NK-92 (cell line): ENCODE results near the gene B3GNT9.

Experiments
- DNase-seq: peaks from one replicate; lab custom pipeline; 2025; ENCODE audit not compliant: unreplicated experiment; lab: John Stamatoyannopoulos, UW

Gene B3GNT9

DNA sequence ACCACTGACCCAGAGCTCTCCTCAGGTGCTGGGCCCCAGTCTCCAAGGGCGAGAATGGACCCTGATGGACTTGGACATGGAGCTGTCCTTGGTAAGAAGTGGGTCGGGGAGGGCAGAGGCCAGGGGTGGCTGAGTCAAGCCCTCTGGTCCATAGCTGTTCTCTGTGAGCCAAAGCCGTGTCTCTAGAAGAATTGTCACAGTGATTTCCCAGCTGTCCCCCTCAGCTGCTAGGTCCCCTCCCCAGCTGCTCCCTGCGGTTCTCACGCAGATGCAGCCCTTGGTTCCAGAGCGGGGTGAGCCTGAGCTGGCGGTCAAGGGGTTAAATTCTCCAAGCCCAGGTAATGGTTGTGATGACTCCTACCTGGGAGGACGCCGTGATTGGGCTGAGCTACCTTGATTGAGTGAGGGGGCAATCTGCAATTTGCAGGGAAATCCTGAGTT lies 18.2 kb upstream of the B3GNT9 start:
- DNase-seq, result no peak

DNA sequence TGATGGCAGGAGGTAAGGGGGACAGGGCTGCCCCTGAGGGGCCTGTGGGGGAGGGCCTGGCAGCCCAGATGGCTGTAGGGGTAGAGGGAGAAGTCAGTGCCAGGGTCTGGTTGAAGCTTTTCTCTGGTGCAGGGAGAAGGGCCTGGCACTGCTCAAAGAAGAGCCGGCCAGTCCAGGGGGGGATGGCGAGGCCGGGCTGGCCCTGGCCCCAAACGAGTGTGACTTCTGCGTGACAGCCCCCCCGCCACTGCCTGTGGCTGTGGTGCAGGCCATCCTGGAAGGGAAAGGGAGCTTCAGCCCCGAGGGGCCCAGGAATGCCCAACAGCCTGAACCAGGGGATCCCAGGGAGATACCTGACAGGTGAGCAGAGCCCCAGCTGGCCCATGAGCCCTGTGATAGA lies 16.8 kb upstream of the B3GNT9 start:
- no peak for DNase-seq

DNA sequence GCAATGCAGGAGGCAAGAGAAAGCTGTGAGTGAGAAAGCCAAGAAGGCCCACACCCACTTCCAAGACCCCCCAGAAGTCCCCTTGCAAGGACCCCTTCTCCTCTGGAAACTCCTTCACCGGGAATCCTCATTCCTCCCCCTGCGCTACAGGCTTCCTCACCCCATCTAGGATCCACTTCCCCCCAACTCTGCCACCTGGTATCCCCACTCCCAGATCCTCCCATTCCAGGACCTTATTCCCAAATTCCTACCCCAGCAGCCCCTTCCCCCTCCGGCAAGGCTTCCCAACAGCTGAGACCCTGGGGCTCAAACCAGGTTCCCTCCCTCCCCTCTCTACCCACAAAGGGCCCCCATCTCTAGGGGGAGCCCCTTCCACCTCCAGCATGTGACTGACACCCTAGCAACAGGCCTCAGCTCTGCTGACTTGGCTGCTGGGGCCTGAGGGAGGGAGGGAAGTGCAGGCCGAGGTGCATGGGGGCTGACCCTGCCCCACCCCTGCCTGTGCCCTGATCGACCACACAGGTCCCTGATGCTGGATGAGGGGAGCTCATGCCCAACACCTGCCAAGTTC lies 15.9 kb upstream of the B3GNT9 start:
- DNase-seq, result no peak

DNA sequence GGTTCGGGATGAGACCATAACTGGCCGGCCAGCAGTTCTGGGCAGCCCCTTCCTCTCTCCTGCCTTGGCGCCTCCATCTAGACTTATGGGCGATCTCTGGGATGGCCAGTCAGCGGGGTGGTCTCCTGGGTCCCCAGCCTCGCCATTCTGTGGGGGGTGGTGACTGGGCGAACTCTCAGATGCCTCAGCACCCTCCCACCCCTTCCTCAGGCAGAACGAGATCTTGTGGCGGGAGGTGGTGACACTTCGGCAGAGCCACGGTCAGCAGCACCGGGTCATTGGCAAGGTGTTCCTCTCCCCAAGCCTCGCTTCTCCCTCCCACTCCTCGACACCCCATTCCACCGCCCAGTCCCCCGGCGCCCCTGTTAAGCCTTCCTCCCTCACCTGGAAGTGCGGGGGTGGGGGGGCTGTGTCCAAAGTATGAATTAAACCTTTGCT lies 15.3 kb upstream of the B3GNT9 start:
- no peak for DNase-seq

DNA sequence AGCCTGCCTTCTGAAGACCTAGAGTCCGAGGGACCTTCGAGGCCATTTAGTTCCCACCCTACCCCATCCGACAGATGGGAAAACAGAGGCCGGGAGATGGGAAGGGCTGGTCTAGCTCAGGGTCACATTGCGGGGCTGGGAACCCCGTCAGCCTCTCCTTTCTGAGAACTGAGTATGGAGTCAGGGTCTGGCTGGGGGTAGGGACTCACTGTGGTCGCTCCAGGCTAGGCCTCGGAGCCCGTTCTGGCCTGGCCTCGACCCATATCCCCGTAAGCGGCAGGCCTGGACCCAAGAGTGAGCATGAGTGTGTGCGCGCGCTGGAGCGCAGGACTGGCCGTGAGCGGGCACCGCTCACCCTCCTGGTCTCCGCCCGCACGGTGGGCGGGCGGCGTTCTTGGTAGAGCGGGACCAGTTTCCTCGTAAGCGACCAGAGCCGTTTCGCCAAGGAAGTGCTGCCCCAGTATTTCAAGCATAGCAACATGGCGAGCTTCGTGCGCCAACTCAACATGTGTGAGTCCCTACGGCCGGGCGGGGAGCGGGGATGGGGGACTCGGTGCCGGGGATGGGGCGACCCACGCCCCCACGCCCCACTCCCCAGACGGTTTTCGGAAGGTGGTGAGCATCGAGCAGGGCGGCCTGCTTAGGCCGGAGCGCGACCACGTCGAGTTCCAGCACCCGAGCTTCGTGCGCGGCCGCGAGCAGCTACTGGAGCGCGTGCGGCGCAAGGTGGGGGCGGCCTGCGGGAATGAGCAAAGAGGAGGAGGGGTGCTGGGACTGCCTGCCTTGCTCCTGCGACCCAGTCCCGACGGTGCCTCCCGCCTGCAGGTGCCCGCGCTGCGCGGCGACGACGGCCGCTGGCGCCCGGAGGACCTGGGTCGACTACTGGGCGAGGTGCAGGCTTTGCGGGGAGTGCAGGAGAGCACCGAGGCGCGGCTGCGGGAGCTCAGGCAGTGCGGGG lies 14.6 kb upstream of the B3GNT9 start:
- no peak for DNase-seq

DNA sequence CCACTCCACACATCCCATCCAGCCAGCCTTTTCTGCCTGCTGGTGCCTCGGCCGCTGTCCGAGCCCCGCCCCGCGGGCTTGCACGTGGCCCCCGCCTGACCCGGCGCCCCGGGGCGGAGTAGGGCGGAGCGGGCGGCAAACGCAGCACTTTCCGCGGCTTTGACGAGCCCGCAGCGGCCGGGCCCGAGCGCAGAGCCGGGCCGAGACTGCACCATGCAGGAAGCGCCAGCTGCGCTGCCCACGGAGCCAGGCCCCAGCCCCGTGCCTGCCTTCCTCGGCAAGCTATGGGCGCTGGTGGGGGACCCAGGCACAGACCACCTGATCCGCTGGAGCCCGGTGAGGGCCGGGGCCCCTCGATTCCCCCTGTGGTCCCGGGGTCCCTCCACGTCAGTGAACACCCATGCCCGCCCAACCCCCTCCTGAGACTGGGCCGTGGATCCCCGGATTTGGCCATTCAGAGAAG lies 13.8 kb upstream of the B3GNT9 start, which contains the start of gene HSF4:
Gene HSF4 (plus strand): TSS at position 147 of the 463 bp plus-strand sequence. CDS start 67 bp downstream, at position 214.
- DNase-seq, result no peak

DNA sequence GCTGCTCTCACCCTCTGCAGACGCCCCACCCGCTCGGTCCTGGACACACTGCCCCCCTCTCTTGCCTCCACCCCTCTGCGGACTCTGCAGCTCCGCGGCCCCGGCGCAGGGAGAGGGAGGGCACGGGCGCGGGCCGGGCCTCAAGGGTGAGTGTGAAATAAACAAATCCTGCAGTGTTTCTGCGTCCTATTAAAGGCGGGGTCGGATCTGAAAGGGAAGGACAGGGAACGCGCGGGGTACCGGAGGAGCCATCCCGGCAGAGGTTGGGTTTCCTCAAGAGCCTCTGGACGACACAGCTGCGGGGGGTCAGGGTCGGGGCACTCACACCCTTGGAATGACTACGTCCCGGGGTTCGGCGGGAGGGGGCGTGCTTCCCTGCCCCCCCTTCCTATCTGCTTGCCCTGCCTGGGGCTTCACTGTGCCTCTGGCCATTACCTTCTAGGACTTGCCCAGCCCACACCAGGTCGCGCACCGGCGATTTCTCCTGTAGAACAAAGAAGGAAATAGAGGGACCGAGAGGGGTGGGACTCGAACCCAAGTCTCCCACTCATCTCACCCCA lies 13.3 kb upstream of the B3GNT9 start:
- DNase-seq, result no peak

DNA sequence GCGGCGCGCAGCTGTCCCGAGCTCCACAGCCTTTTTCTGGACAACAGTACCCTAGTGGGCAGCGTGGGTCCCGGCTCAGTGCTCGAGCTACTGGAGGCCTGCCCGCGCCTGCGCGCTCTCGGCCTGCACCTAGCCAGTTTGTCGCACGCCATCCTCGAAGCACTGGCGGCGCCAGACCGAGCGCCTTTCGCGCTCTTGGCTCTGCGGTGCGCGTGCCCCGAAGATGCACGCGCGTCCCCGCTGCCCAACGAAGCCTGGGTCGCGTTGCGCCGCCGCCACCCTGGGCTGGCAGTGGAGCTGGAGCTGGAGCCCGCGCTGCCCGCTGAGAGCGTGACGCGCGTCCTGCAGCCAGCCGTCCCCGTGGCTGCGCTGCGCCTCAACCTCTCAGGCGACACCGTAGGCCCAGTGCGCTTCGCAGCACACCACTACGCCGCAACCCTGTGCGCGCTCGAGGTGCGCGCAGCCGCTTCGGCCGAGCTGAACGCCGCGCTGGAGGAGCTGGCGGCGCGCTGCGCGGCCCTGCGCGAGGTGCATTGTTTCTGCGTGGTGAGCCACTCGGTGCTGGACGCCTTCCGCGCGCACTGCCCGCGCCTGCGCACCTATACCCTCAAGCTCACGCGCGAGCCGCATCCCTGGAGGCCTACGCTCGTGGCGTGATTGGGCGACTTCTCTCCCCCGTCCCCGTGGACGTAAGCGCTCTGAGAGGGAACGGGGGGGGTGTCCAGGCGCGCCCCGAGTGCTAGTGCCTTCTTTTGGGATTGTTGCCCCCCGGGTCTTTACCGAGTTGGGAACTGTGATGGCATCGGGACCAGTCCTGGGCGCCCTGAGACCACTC lies 12.6 kb upstream of the B3GNT9 start:
- no peak for DNase-seq

DNA sequence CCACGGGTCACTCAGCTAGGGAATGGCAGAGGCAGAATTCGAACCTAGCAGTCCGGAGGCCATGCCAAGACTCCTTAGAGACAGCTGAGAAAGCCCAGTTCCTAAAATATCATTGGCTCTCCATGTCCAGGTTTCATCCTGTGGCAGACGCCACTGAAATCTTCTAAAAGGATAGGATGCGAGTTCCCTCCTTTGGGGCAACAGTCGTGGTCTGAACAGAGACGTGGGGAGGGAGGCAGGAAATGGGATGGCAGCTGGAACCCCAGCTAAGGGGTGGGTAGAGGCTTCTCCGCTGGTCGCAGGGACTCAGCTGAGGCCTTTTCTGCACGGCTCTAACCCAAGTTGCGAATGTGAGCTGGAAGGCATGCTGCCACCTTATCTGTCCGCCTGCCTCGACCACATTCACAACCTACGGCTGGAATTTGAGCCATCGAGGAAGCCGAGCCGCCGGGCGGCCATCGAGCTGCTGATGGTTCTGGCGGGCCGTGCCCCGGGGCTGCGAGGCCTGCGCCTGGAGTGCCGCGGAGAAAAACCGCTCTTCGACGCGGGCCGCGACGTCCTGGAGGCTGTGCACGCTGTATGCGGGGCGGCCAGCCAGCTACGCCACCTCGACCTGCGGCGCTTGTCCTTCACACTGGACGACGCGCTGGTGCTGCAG lies 11.8 kb upstream of the B3GNT9 start:
- DNase-seq, result no peak

DNA sequence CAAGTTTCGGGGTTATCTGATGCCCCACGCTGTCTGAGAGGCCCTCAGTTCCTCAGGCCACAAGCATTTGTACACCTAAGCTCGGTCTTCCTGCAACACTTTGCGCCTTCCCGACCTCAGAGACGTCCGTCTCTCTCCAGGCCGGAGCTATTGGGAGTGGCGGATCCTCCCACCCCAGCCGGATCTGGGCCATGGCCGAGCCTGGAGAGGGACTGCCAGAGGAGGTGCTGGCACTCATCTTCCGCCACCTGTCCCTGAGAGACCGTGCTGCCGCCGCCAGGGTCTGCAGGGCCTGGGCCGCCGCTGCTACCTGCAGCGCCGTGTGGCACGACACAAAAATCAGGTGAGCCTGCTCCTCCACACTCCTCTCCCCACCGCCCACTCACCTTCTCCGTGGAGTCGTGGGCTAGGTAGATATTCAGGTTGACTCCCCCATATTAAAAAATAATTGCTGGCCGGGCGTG lies 10.8 kb upstream of the B3GNT9 start:
- DNase-seq, result no peak

DNA sequence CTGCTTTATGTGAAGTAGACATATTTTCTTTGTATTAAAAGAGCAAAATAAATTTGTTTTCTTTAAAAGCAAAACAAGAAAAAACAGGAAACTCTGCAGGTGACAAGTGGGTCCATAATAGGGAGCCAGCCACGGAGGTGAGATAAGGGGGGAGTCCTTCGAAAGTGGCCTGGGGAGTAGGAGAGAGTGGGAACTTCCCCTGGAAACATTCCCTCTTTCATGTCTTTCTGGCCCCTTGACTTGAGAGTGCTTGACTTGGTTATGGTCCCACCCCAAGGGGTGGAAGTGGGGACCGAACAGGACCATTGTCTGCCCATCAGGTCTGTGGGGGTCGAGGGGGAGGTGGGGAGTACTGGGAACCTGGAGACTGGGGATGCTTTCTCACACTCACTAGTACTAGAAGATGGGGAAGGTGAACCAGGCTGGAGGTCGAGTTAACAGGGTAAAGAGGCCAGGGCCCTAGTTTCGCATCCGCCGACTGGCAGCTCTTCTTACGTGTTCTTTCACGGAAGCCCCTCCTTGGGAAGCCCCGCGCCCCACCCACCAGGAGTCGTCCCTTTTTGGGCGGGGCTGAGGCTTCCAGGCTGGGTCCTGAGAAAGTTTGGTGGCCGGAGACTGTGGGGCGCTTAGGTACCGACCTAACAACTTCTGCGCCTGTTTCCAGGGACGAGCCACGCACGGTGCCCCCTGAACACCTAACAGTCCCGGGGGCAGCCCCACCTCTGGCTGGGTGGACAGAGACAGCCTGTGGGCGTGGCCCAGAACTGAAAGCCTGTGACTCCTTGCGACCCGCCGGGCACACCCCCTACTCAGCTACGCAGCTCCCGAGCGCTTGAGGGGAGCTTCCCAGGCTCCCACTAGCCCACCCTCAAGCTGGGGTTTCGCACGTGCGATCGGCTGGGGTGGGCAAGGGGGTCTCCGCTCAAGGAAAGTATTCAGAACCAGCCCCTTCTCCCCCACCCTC lies 8.1 kb upstream of the B3GNT9 start:
- DNase-seq, result no peak

DNA sequence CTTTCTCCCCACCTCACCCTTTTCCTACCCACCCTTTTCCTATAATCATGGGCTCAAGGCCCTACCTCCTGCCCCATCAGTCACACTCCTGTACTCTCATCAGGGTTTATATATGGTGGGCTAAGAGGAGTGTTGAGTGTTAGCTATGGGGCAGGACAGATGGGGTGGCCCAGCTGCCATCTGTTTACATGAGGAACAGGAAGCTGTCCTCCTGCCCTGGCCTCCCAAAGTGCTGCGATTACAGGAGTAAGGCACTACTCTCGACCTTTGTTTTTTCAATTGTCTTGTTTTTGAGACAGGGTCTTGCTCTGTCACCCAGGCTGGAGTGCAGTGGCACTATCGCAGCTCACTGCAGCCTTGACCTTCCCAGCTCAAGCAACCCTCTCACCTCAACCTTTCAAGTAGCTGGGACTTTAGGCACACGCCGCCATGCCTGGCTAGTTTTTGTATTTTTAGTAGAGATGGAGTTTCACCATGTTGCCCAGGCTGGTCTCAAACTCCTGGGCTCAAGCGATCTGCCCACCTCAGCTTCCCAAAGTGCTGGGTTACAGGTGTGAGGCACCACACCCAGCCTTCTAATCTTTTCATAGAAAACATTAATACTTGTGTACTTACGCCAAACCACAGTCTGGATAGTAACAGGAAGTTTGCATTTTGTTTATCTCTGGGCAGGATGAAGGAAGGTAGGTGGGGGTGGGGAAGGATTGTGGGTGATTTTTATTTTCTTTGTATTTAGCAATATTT lies 7.3 kb upstream of the B3GNT9 start:
- no peak for DNase-seq

DNA sequence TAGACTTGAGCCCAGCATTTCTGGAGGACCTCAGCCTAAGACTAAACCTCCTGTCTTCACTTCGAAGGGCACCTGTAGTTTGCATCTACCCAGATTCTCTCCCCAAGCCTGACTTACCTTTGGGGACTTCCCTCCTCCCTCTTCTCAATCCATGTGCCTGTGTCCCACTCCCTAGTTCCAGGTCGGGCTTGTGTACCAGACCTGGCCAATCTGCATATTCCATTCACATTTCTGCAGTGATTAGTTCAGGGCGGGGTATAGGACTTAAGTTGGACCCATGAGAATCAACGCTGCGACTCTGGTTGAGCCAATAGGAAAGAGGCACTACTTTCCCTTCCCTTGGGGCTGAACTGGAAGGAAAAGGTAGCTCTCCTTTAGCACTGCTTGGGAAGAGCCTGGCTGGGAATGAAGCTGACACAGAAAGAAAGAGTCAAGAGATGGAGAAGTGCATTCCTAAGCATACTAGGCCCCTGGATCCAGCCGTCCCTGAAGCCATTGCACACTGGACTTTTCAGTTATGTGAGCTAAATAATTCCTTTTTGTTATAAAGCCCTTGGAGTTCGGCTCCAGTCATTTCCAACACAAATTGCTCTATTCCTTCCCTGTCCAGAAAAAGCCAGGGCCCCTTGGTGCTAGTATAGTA lies 6.4 kb upstream of the B3GNT9 start:
- no peak for DNase-seq

DNA sequence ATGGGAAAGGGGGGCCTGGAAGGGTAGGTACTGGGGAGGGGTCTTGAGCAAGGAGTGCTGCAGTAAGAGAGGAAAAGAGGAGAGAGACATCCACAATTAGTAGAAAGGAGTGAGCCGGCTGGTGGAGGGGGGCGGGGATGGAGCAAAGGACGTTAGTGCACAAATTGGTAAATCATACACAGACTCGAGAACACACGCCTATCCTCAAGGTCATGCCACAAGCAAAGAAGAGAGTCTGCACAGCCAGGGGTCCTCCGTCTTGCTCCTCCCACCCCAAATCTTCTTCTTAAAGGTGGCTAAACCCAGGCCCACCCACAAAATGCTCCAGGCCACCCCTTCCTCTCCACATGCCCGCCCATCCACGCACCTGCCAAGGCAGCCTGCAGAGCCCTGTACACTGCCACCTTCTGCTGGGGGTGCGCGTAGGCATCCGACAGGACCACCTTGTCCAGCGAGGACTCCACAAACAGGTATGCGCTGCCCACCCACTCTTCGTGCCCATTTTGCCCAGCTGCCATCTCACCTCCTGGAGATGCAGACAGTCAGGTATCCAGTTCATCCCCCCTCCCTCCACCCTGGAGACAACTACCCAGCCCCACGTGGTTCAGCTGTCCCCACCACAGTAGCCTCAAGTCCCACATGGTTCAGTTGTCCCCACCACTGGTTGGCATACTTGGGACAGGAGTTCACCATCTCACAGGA lies 5.5 kb upstream of the B3GNT9 start:
- no peak for DNase-seq

DNA sequence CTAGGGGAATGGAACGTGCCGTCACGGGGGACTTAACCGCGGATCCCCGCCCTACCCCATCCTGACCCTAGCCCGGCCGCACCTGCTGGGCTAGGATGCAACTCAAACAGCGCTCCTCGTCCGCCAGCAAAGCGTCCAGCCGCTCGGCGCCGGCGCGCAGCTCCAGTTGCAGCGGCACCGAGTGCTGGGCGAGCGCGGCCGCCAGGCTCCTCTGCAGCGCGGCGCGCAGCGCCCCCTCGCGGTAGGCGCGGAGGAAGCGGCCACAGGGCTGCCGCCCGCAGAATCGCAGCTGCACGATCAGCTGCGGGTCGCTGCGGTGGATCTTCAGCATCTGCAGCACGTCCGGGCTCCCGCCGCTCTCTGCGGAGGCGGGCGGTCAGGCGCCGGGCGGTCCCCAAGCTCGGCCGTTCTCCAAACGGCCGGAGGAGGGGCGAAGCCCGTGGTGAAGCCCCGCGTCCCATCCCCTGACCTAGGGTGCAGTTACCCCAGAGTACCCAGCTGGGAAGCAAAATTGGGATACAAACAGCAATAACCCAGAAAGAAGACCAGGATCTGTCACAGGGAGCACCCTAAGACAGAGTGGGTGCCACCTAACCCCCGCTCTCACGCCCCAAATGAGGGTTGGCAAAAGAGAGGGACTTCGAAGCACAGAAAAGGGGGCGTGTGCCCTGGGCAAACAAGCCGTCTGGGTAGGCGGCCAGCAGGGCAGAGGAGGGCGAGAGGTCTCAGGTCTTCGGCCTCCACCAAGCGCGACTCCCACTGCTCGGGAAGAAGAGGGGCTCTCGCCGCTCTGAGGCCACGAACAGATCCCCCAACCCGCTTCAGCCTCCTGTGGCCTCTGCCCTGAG lies 4.7 kb upstream of the B3GNT9 start:
- no peak for DNase-seq

DNA sequence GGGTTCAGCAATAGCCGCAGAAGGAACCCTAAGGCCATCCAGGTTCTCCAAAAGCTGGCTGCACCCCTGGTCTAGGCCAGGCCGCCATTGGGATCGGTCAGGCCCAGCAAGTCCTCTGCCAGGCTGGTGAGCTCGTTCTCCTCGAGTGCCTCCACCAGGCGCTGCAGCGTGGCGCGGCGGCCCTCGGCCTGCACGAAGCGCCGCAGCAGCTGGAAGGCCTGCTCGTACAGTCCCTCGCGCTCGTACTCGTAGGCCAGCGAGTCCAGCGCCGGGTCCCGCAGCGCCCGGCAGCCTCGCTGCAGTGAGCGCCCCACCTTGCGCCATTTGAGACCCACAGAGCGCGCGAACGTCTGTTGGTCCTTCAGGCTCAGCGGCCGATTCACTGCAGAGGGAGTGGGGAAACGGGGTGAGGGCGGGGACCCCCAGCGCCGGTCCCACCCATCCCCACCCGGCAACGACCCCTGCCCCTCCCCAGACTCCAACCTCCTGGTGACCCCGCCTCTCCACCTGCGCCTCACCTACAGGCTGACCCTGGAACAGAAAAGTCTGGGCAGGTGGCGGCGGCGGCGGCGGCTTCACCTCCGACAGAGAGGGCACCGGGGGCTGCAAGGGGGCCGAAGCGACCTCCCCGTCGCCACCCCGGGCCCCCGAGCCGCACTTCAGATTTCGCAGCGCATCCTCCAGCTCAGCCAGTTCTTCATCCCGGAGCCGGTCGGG lies 3.9 kb upstream of the B3GNT9 start:
- no peak for DNase-seq
